GM19043 (cell line): ENCODE measurements around the gene ECHDC3.

ENCODE experiments used
- ATAC-seq: cut with Tn5 transposase; IDR thresholded peaks from one replicate; pipeline ENCODE4 v1.9.1; 2021; ENCODE audit warnings: low read depth; ENCODE audit not compliant: unreplicated experiment

The ECHDC3 gene

GRCh38 chr10:11808808-11809207, 66.6 kb downstream of the ECHDC3 start:
- no peak for ATAC-seq

- no peak for ATAC-seq
Observed at GRCh38 chr10:11810313-11810766, 68.2 kb downstream of the ECHDC3 start.

GRCh38 chr10:11810973-11811372, 68.8 kb downstream of the ECHDC3 start:
- ATAC-seq, result no peak

GRCh38 chr10:11813177-11813576, 71.0 kb downstream of the ECHDC3 start:
- ATAC-seq, result no peak
